ENCODE measurements around the gene DARS2.
A peak's percentile ranks its signal among the peaks of the same experiment; 100 is the strongest.

DARS2 gene

GRCh38 chr1:173888749-173889148, 64.3 kb downstream of the DARS2 start:
- no peak for DNase-seq

GRCh38 chr1:173889885-173890284, 65.4 kb downstream of the DARS2 start:
- DNase-seq: no peak

GRCh38 chr1:173893611-173894010, 69.1 kb downstream of the DARS2 start:
- no peak for DNase-seq

- no peak for DNase-seq
These were observed 69.7 kb downstream of the DARS2 start for GRCh38 chr1:173894189-173894588.

- DNase-seq: no peak
These were observed 76.0 kb downstream of the DARS2 start for GRCh38 chr1:173900427-173900826.

GRCh38 chr1:173900992-173901391, 76.5 kb downstream of the DARS2 start:
- DNase-seq: peak; percentile 1

GRCh38 chr1:173903827-173904531, 79.5 kb downstream of the DARS2 start:
- peak; percentile 3 for DNase-seq

Measured in NCI-H2171 treated with DMSO at 0.1 percent for 48 hours (cell line).